HEK293T (cell line): ENCODE results near the gene MTMR10.

Experiments used
- ARNT ChIP-seq: fragments of 450-650 bp; IDR thresholded peaks from 2 replicates; pipeline ENCODE4 v1.6.1; 2017; ENCODE audit warnings: mild to moderate bottlenecking
- L3MBTL2 ChIP-seq: fragments of 450-650 bp; conservative IDR thresholded peaks from 2 replicates; pipeline ENCODE4 v1.6.1; 2016; ENCODE audit warnings: mild to moderate bottlenecking
- TARDBP ChIP-seq: fragments of 450-650 bp; IDR thresholded peaks from 2 replicates; pipeline ENCODE4 v1.6.1; 2016
- TF ChIP-seq, protein P1 (sequence below): fragments of 450-650 bp; IDR thresholded peaks from 2 replicates; pipeline ENCODE4 v1.6.1; 2016

DNA sequence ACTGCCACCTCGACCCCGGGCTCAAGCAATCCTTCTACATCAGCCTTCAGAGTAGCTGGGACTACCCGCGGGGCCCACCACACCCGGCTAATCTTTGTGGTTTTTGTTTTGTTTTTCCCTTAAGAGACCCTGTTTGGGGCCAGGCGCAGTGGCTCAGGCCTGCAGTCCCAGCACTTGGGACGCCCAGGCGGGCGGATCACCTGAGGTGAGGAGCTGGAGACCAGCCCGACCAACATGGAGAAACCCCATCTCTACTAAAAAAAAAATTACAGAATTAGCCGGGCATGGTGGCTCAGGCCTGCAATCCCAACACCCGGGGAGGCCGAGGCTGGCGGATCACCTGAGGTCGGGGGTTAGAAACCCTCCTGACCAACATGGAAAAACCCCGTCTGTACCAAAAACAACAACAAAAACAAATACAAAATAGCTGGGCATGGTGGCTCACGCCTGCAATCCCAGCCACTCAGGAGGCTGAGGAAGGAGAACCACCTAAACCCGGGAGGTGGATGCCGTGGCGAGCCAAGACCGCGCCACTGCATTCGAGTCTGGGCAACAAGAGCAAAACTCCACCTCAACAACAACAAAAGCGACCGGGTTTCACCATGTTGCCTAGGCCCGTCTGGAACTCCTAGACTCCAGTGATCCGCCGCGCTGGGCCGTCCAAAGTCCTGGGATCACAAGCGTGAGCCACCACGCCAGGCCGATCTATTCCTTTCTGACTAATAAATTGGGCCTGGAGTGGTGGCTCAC lies 95.8 kb downstream of the MTMR10 start:
- no peak for TF ChIP-seq ARNT
- no peak for TF ChIP-seq L3MBTL2
- TF ChIP-seq TARDBP = no peak
- TF ChIP-seq, protein P1, sequence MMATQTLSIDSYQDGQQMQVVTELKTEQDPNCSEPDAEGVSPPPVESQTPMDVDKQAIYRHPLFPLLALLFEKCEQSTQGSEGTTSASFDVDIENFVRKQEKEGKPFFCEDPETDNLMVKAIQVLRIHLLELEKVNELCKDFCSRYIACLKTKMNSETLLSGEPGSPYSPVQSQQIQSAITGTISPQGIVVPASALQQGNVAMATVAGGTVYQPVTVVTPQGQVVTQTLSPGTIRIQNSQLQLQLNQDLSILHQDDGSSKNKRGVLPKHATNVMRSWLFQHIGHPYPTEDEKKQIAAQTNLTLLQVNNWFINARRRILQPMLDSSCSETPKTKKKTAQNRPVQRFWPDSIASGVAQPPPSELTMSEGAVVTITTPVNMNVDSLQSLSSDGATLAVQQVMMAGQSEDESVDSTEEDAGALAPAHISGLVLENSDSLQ = no peak
